ENCODE results near the gene DBN1.

DNA sequence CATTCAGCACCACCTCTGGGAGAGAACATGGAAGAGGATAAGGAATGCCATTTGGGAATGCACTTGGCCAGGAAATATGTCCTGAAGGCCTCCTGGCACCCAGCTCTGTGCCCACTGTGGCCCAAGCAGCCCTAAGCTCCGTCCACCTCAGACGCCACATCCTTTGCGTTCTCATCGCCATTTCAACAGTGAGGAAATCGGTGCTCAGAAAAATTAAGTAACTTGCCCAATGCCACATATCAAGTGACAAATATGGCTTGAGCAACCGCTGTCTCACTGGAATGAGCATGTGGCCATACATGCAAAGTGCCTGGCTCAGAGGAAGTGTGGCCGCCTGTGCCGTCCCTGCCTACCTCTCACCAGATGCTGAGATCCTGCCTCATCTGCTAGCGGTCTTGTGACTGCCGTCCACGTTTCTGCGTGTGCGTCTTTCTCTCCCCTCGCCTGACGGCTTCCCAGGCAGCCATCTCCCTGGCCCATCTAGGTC is 37.2 kb upstream of the DBN1 start:
- TF ChIP-seq EZH2 (IDR thresholded peaks at IDR 0.05; ENCODE audit: insufficient read depth, poor library complexity, severe bottlenecking) (no peak), EZH2phosphoT487 (IDR thresholded peaks at IDR 0.05; ENCODE audit: insufficient read depth, low read depth) (no peak)

Data from GM23248 (cell line).